Calu3 (cell line): ENCODE data around the gene MLANA. TPM values are rescaled to one million over a fixed set of nuclear protein-coding genes. Genes with fewer than 3 reads are reported as not detected.

Experiments used
- BruUV-seq: library from RNA; stranded (reverse); fragments of 400-500 nt; replicated peaks from 2 replicates; lab custom pipeline; 2021; lab: Mats Ljungman, UMichigan
- CTCF ChIA-PET: fragments of 300-600 bp; sonication (Branson Sonifier 250); formaldehyde crosslinking; loops from one replicate; lab custom pipeline; 2022; ENCODE audit warnings: antibody characterized with exemption; lab: Charles Lee
- DNase-seq: peaks from one replicate; pipeline ENCODE4 v3.0.0; 2022
- H3K27ac Mint-ChIP-seq: one replicate; pipeline ENCODE4 v1.8.0; 2022; ENCODE audit warnings: mixed read lengths; ENCODE audit not compliant: unreplicated experiment
- H3K27me3 Mint-ChIP-seq: one replicate; pipeline ENCODE4 v1.8.0; 2022; ENCODE audit warnings: mixed read lengths; ENCODE audit not compliant: unreplicated experiment
- H3K36me3 Mint-ChIP-seq: one replicate; pipeline ENCODE4 v1.8.0; 2022; ENCODE audit warnings: mild to moderate bottlenecking, moderate library complexity, mixed read lengths; ENCODE audit not compliant: insufficient read depth, unreplicated experiment
- H3K4me1 Mint-ChIP-seq: one replicate; pipeline ENCODE4 v1.8.0; 2022; ENCODE audit warnings: mild to moderate bottlenecking, low read depth, mixed read lengths; ENCODE audit not compliant: unreplicated experiment
- H3K4me3 Mint-ChIP-seq: one replicate; pipeline ENCODE4 v1.8.0; 2022; ENCODE audit warnings: mild to moderate bottlenecking, low read depth, moderate library complexity, mixed read lengths; ENCODE audit not compliant: unreplicated experiment
- H3K9me3 Mint-ChIP-seq: one replicate; pipeline ENCODE4 v1.8.0; 2022; ENCODE audit warnings: low read depth, mixed read lengths; ENCODE audit not compliant: unreplicated experiment
- intact Hi-C: fragments of 100-400 bp; cut with micrococcal nuclease; formaldehyde crosslinking; loops from one replicate; pipeline ENCODE4 v1.10.0; 2022; ENCODE audit not compliant: unreplicated experiment
- total RNA-seq: library from RNA; stranded (reverse); gene quantifications from 2 replicates; pipeline ENCODE4 v1.2.3, GENCODE V29; 2022
- TF ChIP-seq, protein P1 (sequence below): fragments of 200-600 bp; IDR thresholded peaks from one replicate; pipeline ENCODE4 v1.8.0; 2022; ENCODE audit warnings: antibody characterized with exemption; ENCODE audit not compliant: unreplicated experiment

Gene MLANA
- total RNA-seq, 1 experiment from 2014 or later, result not detected

DNA sequence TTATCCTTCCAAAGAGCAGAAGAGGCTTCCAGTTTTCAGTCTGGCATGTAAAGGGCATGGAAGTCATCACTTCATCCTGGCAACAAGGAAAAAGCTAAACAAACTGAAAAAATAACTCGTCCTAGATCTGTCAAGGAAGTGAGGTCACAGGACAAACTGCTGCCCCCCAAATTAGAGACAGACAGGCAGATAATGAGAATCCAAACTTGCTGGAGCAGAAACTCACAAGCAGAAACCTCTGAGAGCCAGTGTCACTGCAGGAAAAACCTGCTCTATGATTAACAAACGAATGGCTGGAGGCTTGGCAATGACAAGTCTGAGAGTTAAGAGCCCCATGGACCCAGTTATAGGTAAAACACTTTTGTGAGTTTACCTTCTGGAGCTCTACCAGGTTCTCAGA lies 18.9 kb upstream of the MLANA start:
- intact Hi-C loops, result no loop called here
- Mint-ChIP-seq H3K27me3 (no peaks in the 10 kb centered on the region), H3K36me3 (no peaks in the 10 kb centered on the region), H3K4me3 (no peak overlapping the region), H3K4me1 (no peaks in the 10 kb centered on the region), H3K27ac (no peak overlapping the region), H3K9me3 (peaks cover 2% of the 10 kb centered on the region)
- CTCF ChIA-PET, result no interaction called here
- BruUV-seq, result no TSS peak
- TF ChIP-seq, protein P1, sequence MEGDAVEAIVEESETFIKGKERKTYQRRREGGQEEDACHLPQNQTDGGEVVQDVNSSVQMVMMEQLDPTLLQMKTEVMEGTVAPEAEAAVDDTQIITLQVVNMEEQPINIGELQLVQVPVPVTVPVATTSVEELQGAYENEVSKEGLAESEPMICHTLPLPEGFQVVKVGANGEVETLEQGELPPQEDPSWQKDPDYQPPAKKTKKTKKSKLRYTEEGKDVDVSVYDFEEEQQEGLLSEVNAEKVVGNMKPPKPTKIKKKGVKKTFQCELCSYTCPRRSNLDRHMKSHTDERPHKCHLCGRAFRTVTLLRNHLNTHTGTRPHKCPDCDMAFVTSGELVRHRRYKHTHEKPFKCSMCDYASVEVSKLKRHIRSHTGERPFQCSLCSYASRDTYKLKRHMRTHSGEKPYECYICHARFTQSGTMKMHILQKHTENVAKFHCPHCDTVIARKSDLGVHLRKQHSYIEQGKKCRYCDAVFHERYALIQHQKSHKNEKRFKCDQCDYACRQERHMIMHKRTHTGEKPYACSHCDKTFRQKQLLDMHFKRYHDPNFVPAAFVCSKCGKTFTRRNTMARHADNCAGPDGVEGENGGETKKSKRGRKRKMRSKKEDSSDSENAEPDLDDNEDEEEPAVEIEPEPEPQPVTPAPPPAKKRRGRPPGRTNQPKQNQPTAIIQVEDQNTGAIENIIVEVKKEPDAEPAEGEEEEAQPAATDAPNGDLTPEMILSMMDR, result no peak
- no peak for DNase-seq

DNA sequence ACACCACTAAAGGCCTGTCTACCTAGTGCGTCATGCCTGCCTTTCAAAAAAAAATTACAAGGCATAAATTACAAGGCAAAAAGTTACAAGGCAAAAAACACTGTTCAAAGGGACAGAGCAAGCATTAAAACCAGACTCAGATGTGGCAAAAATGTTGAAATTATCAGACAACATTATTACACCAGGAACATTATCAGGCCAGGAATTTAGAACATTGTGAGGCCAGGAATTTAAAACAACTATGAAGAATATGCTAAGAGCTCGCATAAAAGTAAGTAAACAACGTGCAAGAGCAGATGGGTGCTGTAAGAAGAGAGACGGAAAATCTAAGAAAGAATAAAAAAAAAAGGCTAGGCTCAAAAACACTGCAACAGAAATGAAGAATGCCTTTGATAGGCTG lies 18.2 kb upstream of the MLANA start:
- CTCF ChIA-PET, result no interaction called here

DNA sequence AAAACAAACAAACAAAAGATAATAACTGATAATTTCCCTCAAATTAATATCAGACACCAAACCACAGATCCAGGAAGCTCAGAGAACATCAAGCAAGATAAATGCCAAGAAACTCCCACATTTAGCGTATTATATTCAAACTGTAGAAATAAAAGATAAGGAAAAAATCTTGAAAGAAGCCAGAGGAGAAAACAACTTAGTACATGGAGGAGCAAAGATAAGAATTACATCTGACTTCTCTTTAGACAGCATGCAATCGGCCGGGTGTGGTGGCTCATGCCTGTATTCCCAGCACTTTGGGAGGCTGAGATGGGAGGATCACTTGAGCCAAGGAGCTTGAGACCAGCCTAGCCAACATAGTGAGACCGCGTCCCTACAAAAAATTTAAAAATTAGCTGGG lies 17.2 kb upstream of the MLANA start:
- no TSS peak for BruUV-seq
- H3K4me1 Mint-ChIP-seq, result no peaks in the 10 kb centered on the region
- peaks cover 2% of the 10 kb centered on the region for H3K9me3 Mint-ChIP-seq
- CTCF ChIA-PET, result no interaction called here
- H3K36me3 Mint-ChIP-seq, result no peaks in the 10 kb centered on the region
- intact Hi-C loops, result no loop called here
- H3K27me3 Mint-ChIP-seq, result no peaks in the 10 kb centered on the region
- no peak for DNase-seq
- H3K4me3 Mint-ChIP-seq, result no peak overlapping the region
- no peak overlapping the region for H3K27ac Mint-ChIP-seq
- TF ChIP-seq, protein P1, result no peak

More for the DNA sequence above, 18.2 kb upstream of the MLANA start:
- H3K27ac Mint-ChIP-seq, result no peak overlapping the region
- intact Hi-C loops, result no loop called here
- TF ChIP-seq, protein P1, result no peak
- BruUV-seq, result no TSS peak
- no peaks in the 10 kb centered on the region for H3K36me3 Mint-ChIP-seq
- no peak overlapping the region for H3K4me3 Mint-ChIP-seq
- H3K9me3 Mint-ChIP-seq, result peaks cover 2% of the 10 kb centered on the region
- H3K27me3 Mint-ChIP-seq, result no peaks in the 10 kb centered on the region
- no peaks in the 10 kb centered on the region for H3K4me1 Mint-ChIP-seq
- DNase-seq, result no peak

DNA sequence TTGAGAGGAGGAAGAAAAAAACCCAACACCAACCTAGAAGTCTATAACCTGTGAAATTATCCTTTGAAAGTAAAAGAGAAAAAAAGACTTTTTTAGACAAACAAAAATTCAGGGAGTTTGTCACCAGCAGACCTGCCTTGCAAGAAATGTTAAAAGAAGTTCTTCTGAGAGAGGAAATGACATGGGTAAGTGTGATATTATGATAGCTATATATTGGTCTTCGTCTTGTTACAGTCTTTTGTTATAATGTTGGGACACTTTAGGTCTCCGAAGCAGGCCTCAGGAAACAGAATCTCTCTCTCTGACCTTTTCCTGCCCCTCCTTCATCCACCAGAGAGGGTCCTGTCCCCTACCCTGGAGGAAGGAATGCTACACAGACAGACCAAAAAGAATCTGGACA lies 16.6 kb upstream of the MLANA start:
- CTCF ChIA-PET, result no interaction called here
- Mint-ChIP-seq H3K27me3 (no peaks in the 10 kb centered on the region), H3K4me3 (no peak overlapping the region), H3K9me3 (peaks cover 2% of the 10 kb centered on the region), H3K36me3 (no peaks in the 10 kb centered on the region), H3K27ac (no peak overlapping the region), H3K4me1 (no peaks in the 10 kb centered on the region)
- TF ChIP-seq, protein P1, result no peak
- no peak for DNase-seq
- intact Hi-C loops, result no loop called here
- no TSS peak for BruUV-seq

DNA sequence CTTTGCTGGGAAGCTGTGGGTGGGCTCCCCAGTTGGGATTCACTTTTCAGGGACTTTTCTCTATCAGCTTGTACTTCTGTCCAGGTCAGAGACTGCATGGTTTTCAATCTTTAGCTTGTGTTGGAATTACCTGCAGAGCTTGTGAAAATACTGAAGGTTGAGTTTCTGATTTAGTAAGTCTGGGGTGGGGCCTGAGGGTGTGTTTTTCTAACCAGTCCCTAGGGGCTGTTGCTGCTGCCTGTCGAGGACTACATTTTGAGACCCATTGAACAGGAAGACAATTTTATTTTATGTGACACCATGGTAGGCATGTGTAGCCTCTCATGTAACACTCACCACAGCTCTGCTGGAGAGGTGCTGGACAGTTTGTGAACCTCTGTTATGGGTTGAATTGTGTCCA lies 14.7 kb upstream of the MLANA start:
- intact Hi-C loops, result no loop called here

More for the DNA sequence above, 14.7 kb upstream of the MLANA start:
- Mint-ChIP-seq H3K27ac (no peak overlapping the region), H3K27me3 (no peaks in the 10 kb centered on the region), H3K36me3 (no peaks in the 10 kb centered on the region), H3K4me3 (no peak overlapping the region), H3K4me1 (no peaks in the 10 kb centered on the region), H3K9me3 (peaks cover 2% of the 10 kb centered on the region)
- BruUV-seq, result no TSS peak
- TF ChIP-seq, protein P1, result no peak
- no peak for DNase-seq
- CTCF ChIA-PET, result no interaction called here
